ENCODE measurements around the gene FMO5. TPM values are rescaled to one million over a fixed set of nuclear protein-coding genes. Genes with fewer than 3 reads are reported as not detected.

FMO5 gene
- total and polyA plus RNA-seq, 2 of the 13 experiments (the other 11 are each of a cell fraction or from before 2014, with no cell fraction given) = 48.2 to 149 TPM

DNA sequence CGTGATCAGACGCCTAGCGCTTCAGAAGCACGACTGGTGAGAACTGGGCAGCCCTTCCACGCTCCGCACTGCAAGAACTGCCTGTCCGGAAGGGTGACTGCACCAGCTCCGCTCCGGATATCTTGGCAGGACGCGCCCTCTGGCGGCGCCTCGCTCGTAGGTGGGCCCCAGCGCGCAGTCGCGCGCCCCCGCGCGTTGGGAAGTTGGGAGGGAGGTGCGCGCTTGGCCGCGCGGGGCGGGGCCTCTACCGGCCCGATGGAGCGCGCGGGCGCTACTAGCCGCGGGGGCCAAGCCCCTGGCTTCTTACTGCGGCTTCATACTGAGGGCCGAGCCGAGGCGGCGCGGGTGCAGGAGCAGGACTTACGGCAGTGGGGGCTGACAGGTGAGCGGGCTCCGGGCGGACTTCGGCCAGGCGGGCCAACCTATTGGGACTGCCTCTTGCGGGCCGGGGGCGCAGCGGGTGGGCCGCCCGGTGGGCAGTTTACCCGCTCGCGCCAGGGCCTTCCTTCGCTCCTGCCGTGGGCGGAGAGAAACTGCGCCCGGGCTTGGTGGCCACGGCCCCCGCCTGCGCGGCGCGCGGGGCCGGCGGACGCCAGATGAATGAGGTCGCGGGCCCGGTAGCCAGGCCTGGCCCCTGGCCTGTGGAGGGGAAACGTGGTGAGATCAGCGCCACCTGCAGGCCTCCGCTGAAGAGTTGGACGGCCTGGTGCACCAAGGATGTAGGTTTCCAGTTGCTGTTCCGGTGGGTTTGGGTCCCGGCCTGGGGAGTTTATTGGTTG lies 17.5 kb upstream of the FMO5 start, which contains the start of gene CHD1L (continued):
- TF ChIP-seq, protein P1, sequence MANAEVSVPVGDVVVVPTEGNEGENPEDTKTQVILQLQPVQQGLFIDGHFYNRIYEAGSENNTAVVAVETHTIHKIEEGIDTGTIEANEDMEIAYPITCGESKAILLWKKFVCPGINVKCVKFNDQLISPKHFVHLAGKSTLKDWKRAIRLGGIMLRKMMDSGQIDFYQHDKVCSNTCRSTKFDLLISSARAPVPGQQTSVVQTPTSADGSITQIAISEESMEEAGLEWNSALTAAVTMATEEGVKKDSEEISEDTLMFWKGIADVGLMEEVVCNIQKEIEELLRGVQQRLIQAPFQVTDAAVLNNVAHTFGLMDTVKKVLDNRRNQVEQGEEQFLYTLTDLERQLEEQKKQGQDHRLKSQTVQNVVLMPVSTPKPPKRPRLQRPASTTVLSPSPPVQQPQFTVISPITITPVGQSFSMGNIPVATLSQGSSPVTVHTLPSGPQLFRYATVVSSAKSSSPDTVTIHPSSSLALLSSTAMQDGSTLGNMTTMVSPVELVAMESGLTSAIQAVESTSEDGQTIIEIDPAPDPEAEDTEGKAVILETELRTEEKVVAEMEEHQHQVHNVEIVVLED (CRISPR knock-in tag; IDR thresholded peaks at IDR 0.05; ENCODE audit: borderline replicate concordance) = peak; percentile 73; the same call in 1 of the 2 replicates
- TF ChIP-seq SRSF1 (optimal IDR thresholded peaks at IDR 0.05; ENCODE audit: low read depth, low read length) (no peak), BCL6 (CRISPR knock-in tag; IDR thresholded peaks at IDR 0.05) (peak; percentile 64), ZNF143 (CRISPR knock-in tag; IDR thresholded peaks at IDR 0.05) (peak; percentile 26; the same call in 1 of the 2 replicates), MED1 (CRISPR knock-in tag; IDR thresholded peaks at IDR 0.05) (peak; percentile 95), MYNN (CRISPR knock-in tag; IDR thresholded peaks at IDR 0.05; ENCODE audit: low read depth) (no peak), KAT7 (CRISPR knock-in tag; IDR thresholded peaks at IDR 0.05; ENCODE audit: borderline replicate concordance) (peak; percentile 96), ZNF234 (CRISPR knock-in tag; conservative IDR thresholded peaks at IDR 0.05) (peak; percentile 87; the same call in 1 of the 2 replicates), FIP1L1 (IDR thresholded peaks at IDR 0.05; ENCODE audit: borderline replicate concordance, insufficient read depth, low read depth, low read length) (no peak), ZNF441 (CRISPR knock-in tag; IDR thresholded peaks at IDR 0.05; ENCODE audit: borderline replicate concordance) (peak; percentile 97), TMF1 (CRISPR knock-in tag; IDR thresholded peaks at IDR 0.05; ENCODE audit: low read depth) (peak; percentile 94), TCF12 (IDR thresholded peaks at IDR 0.05) (no peak), TCF12 (CRISPR knock-in tag; IDR thresholded peaks at IDR 0.05) (peak; percentile 66; the same call in 1 of the 2 replicates), ZFYVE20 (CRISPR knock-in tag; IDR thresholded peaks at IDR 0.05; ENCODE audit: borderline replicate concordance, low read depth) (no peak), TARDBP (CRISPR knock-in tag; IDR thresholded peaks at IDR 0.05) (peak; percentile 84), BRD4 (CRISPR knock-in tag; IDR thresholded peaks at IDR 0.05) (peak; percentile 95), ERF (CRISPR knock-in tag; IDR thresholded peaks at IDR 0.05) (peak; percentile 72), ZNF839 (CRISPR knock-in tag; IDR thresholded peaks at IDR 0.05; ENCODE audit: borderline replicate concordance) (peak; percentile 71; the same call in 1 of the 2 replicates)
- TF ChIP-seq, protein P2, sequence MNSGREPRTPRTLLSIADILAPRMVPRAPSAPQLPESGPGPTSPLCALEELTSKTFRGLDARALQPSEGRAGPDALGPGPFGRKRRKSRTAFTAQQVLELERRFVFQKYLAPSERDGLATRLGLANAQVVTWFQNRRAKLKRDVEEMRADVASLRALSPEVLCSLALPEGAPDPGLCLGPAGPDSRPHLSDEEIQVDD (CRISPR knock-in tag; IDR thresholded peaks at IDR 0.05; ENCODE audit: borderline replicate concordance) = no peak
- TF ChIP-seq, protein P3, sequence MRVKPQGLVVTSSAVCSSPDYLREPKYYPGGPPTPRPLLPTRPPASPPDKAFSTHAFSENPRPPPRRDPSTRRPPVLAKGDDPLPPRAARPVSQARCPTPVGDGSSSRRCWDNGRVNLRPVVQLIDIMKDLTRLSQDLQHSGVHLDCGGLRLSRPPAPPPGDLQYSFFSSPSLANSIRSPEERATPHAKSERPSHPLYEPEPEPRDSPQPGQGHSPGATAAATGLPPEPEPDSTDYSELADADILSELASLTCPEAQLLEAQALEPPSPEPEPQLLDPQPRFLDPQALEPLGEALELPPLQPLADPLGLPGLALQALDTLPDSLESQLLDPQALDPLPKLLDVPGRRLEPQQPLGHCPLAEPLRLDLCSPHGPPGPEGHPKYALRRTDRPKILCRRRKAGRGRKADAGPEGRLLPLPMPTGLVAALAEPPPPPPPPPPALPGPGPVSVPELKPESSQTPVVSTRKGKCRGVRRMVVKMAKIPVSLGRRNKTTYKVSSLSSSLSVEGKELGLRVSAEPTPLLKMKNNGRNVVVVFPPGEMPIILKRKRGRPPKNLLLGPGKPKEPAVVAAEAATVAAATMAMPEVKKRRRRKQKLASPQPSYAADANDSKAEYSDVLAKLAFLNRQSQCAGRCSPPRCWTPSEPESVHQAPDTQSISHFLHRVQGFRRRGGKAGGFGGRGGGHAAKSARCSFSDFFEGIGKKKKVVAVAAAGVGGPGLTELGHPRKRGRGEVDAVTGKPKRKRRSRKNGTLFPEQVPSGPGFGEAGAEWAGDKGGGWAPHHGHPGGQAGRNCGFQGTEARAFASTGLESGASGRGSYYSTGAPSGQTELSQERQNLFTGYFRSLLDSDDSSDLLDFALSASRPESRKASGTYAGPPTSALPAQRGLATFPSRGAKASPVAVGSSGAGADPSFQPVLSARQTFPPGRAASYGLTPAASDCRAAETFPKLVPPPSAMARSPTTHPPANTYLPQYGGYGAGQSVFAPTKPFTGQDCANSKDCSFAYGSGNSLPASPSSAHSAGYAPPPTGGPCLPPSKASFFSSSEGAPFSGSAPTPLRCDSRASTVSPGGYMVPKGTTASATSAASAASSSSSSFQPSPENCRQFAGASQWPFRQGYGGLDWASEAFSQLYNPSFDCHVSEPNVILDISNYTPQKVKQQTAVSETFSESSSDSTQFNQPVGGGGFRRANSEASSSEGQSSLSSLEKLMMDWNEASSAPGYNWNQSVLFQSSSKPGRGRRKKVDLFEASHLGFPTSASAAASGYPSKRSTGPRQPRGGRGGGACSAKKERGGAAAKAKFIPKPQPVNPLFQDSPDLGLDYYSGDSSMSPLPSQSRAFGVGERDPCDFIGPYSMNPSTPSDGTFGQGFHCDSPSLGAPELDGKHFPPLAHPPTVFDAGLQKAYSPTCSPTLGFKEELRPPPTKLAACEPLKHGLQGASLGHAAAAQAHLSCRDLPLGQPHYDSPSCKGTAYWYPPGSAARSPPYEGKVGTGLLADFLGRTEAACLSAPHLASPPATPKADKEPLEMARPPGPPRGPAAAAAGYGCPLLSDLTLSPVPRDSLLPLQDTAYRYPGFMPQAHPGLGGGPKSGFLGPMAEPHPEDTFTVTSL (CRISPR knock-in tag; IDR thresholded peaks at IDR 0.05; ENCODE audit: borderline replicate concordance) = 0 out of 2 replicates have a peak, but pooled peaks have one; percentile 36
- TF ChIP-seq, protein P4, sequence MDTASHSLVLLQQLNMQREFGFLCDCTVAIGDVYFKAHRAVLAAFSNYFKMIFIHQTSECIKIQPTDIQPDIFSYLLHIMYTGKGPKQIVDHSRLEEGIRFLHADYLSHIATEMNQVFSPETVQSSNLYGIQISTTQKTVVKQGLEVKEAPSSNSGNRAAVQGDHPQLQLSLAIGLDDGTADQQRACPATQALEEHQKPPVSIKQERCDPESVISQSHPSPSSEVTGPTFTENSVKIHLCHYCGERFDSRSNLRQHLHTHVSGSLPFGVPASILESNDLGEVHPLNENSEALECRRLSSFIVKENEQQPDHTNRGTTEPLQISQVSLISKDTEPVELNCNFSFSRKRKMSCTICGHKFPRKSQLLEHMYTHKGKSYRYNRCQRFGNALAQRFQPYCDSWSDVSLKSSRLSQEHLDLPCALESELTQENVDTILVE (CRISPR knock-in tag; IDR thresholded peaks at IDR 0.05) = no peak; the same call in 1 of the 2 replicates

Measured in HepG2 (cell line).